GM12878 (cell line): ENCODE results near the gene STK10. TPM values are rescaled to one million over a fixed set of nuclear protein-coding genes. Genes with fewer than 3 reads are reported as not detected.

ENCODE experiments used
- ATAC-seq: fragments of 200-7000 bp; cut with Tn5 transposase; 3 replicates; pipeline ENCODE4 v1.9.1; 2020; ENCODE audit warnings: mild to moderate bottlenecking, moderate library complexity
- BruUV-seq: library from RNA; stranded (reverse); fragments of 400-500 nt; replicated peaks from 2 replicates; lab custom pipeline; 2021; lab: Mats Ljungman, UMichigan
- CTCF ChIA-PET: fragments of 300-600 bp; sonication (Branson Sonifier 250); formaldehyde crosslinking; extraction: SDS; loops from one replicate; lab custom pipeline; 2021; ENCODE audit warnings: inconsistent platforms; lab: Yijun Ruan, JAX
- POLR2A ChIA-PET: fragments of 350-600 bp; formaldehyde crosslinking; extraction: SDS; loops from one replicate; lab custom pipeline; 2021; ENCODE audit warnings: inconsistent platforms; lab: Charles Lee
- RAD21 ChIA-PET: fragments of 300-600 bp; sonication (Branson Sonifier 250); formaldehyde crosslinking; loops from one replicate; lab custom pipeline; 2023; ENCODE audit warnings: antibody characterized with exemption; ENCODE audit not compliant: unreplicated experiment; lab: Charles Lee
- SMC1A ChIA-PET: fragments of 300-600 bp; sonication (Branson Sonifier 250); formaldehyde crosslinking; loops from one replicate; lab custom pipeline; 2023; ENCODE audit not compliant: unreplicated experiment, uncharacterized antibody; lab: Charles Lee
- DNase-seq: peaks from one replicate; pipeline ENCODE4 v3.0.0-alpha.2; 2011; ENCODE audit warnings: low read depth, low spot score
- FAIRE-seq: peaks from 3 replicates; lab custom pipeline; 2011; peaks lifted over from hg19 to GRCh38; lab: Jason Lieb, UNC
- H2AFZ ChIP-seq: 2 replicates; pipeline ENCODE4 v1.6.0; 2011; ENCODE audit warnings: low read depth, low read length, control low read depth; ENCODE audit not compliant: control insufficient read depth
- H3K27ac ChIP-seq: 2 replicates; pipeline ENCODE4 v1.5.1; 2011; ENCODE audit warnings: control low read depth; ENCODE audit not compliant: control insufficient read depth, insufficient read depth
- H3K27me3 ChIP-seq, 2 experiments: replicated peaks in 1 of 2; 2 replicates each; pipeline versions ENCODE4 v1.6.0 to v1.6.1; 2011; ENCODE audit warnings: low read length in 1 of 2; ENCODE audit not compliant: control insufficient read depth in 2 of 2, insufficient read depth in 2 of 2
- H3K36me3 ChIP-seq, 2 experiments: 2 replicates each; pipeline ENCODE4 v1.5.1; 2011; ENCODE audit warnings: low read length in 1 of 2; ENCODE audit not compliant: control insufficient read depth in 2 of 2, insufficient read depth in 2 of 2
- H3K4me1 ChIP-seq: 2 replicates; pipeline ENCODE4 v1.6.1; 2011; ENCODE audit warnings: mild to moderate bottlenecking, low read length, moderate library complexity, mixed read lengths; ENCODE audit not compliant: control insufficient read depth, insufficient read depth
- H3K4me2 ChIP-seq: 2 replicates; pipeline ENCODE4 v1.6.0; 2011; ENCODE audit warnings: control low read depth; ENCODE audit not compliant: control insufficient read depth, insufficient read depth
- H3K4me3 ChIP-seq: fragments of 200-600 bp; sonication (generic); 2 replicates; pipeline ENCODE4 v1.5.1; 2016
- H3K79me2 ChIP-seq: 2 replicates; pipeline ENCODE4 v1.6.0; 2011; ENCODE audit warnings: low read length; ENCODE audit not compliant: control insufficient read depth, insufficient read depth
- H3K9ac ChIP-seq: 2 replicates; pipeline ENCODE4 v1.8.0; 2011; ENCODE audit warnings: low read length, control low read depth, mixed read lengths; ENCODE audit not compliant: control insufficient read depth, insufficient read depth
- H3K9me3 ChIP-seq: replicated peaks from 3 replicates; pipeline ENCODE4 v1.5.1; 2011; ENCODE audit warnings: mild to moderate bottlenecking, low read length; ENCODE audit not compliant: control insufficient read depth, insufficient read depth
- H4K20me1 ChIP-seq: 2 replicates; pipeline ENCODE4 v1.6.0; 2011; ENCODE audit not compliant: control insufficient read depth, insufficient read depth
- CHD4 ChIP-seq: fragments of 200-600 bp; sonication (generic); IDR thresholded peaks from 2 replicates; pipeline ENCODE4 v1.6.1; 2016; ENCODE audit warnings: mild to moderate bottlenecking
- DPF2 ChIP-seq: fragments of 450-650 bp; IDR thresholded peaks from 2 replicates; pipeline ENCODE4 v1.6.1; 2017; ENCODE audit warnings: mild to moderate bottlenecking
- MEF2B ChIP-seq: fragments of 450-650 bp; IDR thresholded peaks from 2 replicates; pipeline ENCODE4 v1.6.1; 2018; ENCODE audit warnings: mild to moderate bottlenecking, moderate library complexity; ENCODE audit not compliant: partially characterized antibody, poor library complexity, severe bottlenecking
- NR2C1 ChIP-seq: fragments of 450-650 bp; IDR thresholded peaks from 2 replicates; pipeline ENCODE4 v1.6.1; 2017; ENCODE audit warnings: antibody characterized with exemption, mild to moderate bottlenecking, moderate library complexity
- PAX5 ChIP-seq: IDR thresholded peaks from 2 replicates; pipeline ENCODE4 v1.6.1; 2011; ENCODE audit warnings: low read depth, low read length, borderline replicate concordance
- RAD51 ChIP-seq: fragments of 450-650 bp; IDR thresholded peaks from 2 replicates; pipeline ENCODE4 v1.6.1; 2016; ENCODE audit warnings: moderate library complexity, mild to moderate bottlenecking, inconsistent platforms
- RFX5 ChIP-seq: IDR thresholded peaks from 2 replicates; pipeline ENCODE4 v1.6.1; 2011; ENCODE audit warnings: low read depth, low read length, improper control_type of control experiment
- RUNX3 ChIP-seq: IDR thresholded peaks from 2 replicates; pipeline ENCODE4 v1.6.1; 2012; ENCODE audit warnings: low read length, inconsistent platforms
- TARDBP ChIP-seq: IDR thresholded peaks from 2 replicates; pipeline ENCODE4 v1.6.1; 2016; ENCODE audit warnings: borderline replicate concordance
- TBL1XR1 ChIP-seq: IDR thresholded peaks from 2 replicates; pipeline ENCODE4 v1.6.1; 2012; ENCODE audit warnings: low read depth, low read length, improper control_type of control experiment
- WRNIP1 ChIP-seq: IDR thresholded peaks from 2 replicates; pipeline ENCODE4 v1.6.1; 2011; ENCODE audit warnings: low read depth, low read length, improper control_type of control experiment, borderline replicate concordance
- ZNF384 ChIP-seq: IDR thresholded peaks from 2 replicates; pipeline ENCODE4 v1.6.1; 2012; ENCODE audit warnings: low read depth, mild to moderate bottlenecking, low read length, improper control_type of control experiment, borderline replicate concordance
- ZZZ3 ChIP-seq: IDR thresholded peaks from 2 replicates; pipeline ENCODE4 v1.6.1; 2011; ENCODE audit warnings: low read depth; ENCODE audit not compliant: control insufficient read depth, insufficient read length
- WGBS: methylation state at CpG from one replicate; pipeline ENCODE4 v1.1.6; 2016; ENCODE audit warnings: low lambda C conversion rate; ENCODE audit not compliant: insufficient replicate concordance, insufficient coverage; ENCODE audit errors: missing lambda C conversion rate; 5-methylcytosine and 5-hydroxymethylcytosine counted together
- in situ Hi-C: fragments of 300-500 bp; cut with MboI; formaldehyde crosslinking; loops from 9 replicates; pipeline ENCODE4 v1.14.3; 2018; ENCODE audit warnings: mixed read lengths
- intact Hi-C: fragments of 100-400 bp; cut with micrococcal nuclease; formaldehyde crosslinking; loops from one replicate; pipeline ENCODE4 v1.14.2; 2022; ENCODE audit not compliant: unreplicated experiment
- polyA plus RNA-seq, 11 experiments: library from polyadenylated mRNA; depleted of rRNA in 4 of 11; unstranded in 6 of 11; stranded (reverse) in 5 of 11; fragments of >200 nt; fragmentation: Nextera tagmentation in 4 of 11; fragmentation: Illumina TruSeq in 1 of 11; extraction: Ambion mirVana in 4 of 11; extraction: Trizol in 1 of 11; gene quantifications; 1 replicate in 1 of 11; 2 replicates in 10 of 11; pipeline versions ENCODE4 v1.2.1 to v1.2.3, GENCODE V29; 2011 to 2016; ENCODE audit warnings: inconsistent platforms in 2 of 11, missing spikeins in 2 of 11, low read depth in 1 of 11
- total RNA-seq, 4 experiments: library from RNA; depleted of rRNA in 3 of 4; stranded (reverse); fragments of >200 nt in 3 of 4; fragmentation: Illumina TruSeq in 1 of 4; extraction: Trizol in 1 of 4; gene quantifications; 2 replicates each; pipeline versions ENCODE4 v1.2.1 to v1.2.3, GENCODE V29; 2013 to 2021
- TF ChIP-seq, protein P1 (sequence below): IDR thresholded peaks from 2 replicates; pipeline ENCODE4 v1.6.1; 2012; ENCODE audit warnings: low read depth, low read length, improper control_type of control experiment
- TF ChIP-seq, protein P2 (sequence below): fragments of 450-650 bp; conservative IDR thresholded peaks from 2 replicates; pipeline ENCODE4 v1.6.1; 2017; ENCODE audit warnings: mild to moderate bottlenecking, moderate library complexity

Gene STK10
- total and polyA plus RNA-seq, 10 of the 15 experiments (the other 5 are each of a cell fraction or from before 2014, with no cell fraction given): 14.2 to 96.4 (median 50.6) TPM

DNA sequence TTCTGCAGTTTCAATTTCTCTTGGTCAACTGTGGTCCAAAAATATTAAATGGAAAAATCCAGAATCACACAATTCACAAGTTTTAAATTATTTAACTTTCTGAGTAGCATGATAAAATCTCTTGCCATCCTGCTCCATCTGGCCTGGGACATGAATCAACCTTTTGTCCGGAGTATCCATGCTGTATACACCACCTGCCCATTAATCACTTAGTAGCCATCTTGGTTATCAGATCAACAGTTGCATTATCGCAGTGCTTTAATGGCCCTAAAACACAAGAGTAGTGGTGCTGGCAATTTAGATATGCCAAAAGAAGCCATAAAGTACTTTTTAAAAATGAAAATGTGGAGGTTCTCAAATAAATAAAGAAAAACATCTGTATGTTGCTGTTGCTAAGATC lies 31.3 kb upstream of the STK10 start (continued):
- no peak for TF ChIP-seq RUNX3
- TF ChIP-seq, protein P1, sequence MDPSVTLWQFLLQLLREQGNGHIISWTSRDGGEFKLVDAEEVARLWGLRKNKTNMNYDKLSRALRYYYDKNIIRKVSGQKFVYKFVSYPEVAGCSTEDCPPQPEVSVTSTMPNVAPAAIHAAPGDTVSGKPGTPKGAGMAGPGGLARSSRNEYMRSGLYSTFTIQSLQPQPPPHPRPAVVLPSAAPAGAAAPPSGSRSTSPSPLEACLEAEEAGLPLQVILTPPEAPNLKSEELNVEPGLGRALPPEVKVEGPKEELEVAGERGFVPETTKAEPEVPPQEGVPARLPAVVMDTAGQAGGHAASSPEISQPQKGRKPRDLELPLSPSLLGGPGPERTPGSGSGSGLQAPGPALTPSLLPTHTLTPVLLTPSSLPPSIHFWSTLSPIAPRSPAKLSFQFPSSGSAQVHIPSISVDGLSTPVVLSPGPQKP: no peak

DNA sequence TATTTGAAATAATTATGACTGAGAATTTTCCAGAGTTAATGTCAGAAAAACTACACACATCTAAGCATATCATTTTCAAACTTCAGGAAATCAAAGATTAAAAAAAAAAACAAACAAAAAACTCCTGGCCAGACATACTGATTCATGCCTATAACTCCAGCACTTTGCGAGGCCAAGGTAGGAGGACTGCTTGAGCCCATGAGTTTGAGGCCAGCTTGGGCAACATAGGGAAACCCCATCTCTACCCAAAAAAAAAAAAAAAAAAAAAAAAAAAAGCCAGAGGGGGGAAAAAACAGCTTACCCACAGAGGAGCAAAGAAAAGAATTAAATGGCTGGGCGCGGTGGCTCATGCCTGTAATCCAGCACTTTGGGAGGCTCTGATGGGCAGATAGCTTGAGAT lies 28.3 kb upstream of the STK10 start:
- Histone ChIP-seq H3K79me2 (peaks cover 16% of the 10 kb centered on the region), H4K20me1 (no peaks in the 10 kb centered on the region), H3K4me3 (no peak overlapping the region), H3K27me3 (no peaks in the 10 kb centered on the region), H3K4me1 (no peaks in the 10 kb centered on the region), H3K4me2 (no peak overlapping the region), H3K36me3 (peaks cover 0 to 13% of the 10 kb centered on the region in 2 experiments), H3K27ac (no peak overlapping the region), H3K9ac (no peak overlapping the region), H3K9me3 (peaks cover 5% of the 10 kb centered on the region; the same call in 2 of the 3 replicates), H2AFZ (no peak overlapping the region)
- ChIA-PET POLR2A (interaction anchor here (0.5 to 0.7 kb wide), 3 partner anchors 10 to 860 kb away, joined by 3 to 8 read pairs (median 3); no protein-coding TSS in a partner anchor), SMC1A (no interaction called here), RAD21 (no interaction called here), CTCF (no interaction called here)
- in situ Hi-C loops (no loop called here), intact Hi-C loops (no loop called here)
- BruUV-seq: no TSS peak
- no peak for FAIRE-seq
- DNase-seq: no peak
- no peak for ATAC-seq
- no peak for TF ChIP-seq RFX5
- no peak for TF ChIP-seq TARDBP
- 92% methylated on average over 3 of the region's 3 CpGs for WGBS

DNA sequence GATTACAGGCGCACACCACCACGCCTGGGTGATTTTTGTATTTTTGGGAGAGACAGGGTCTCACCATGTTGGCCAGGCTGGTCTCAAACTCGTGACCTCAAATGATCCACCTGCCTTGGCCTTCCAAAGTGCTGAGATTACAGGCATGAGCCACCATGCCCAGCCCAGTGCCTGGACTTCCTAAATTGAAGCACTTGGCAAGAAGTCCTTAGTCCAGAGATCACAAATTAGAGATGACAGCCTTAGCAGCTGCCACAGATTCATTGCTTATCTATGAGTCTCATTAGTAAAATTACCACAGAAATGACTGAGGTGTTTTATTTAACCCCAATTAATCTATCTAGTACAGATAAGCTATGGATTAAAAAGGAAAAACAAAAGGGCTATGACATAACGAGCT lies 25.1 kb upstream of the STK10 start:
- H3K4me2 ChIP-seq: no peak overlapping the region
- DNase-seq (no peak), ATAC-seq (no peak), FAIRE-seq (no peak)
- RAD21 ChIA-PET: no interaction called here
- peaks cover 12% of the 10 kb centered on the region for H3K79me2 ChIP-seq
- H3K4me3 ChIP-seq: no peak overlapping the region
- CTCF ChIA-PET: interaction anchor here (0.6 to 1.6 kb wide), 3 partner anchors 10 to 166 kb away, joined by 3 to 4 read pairs (median 3); no protein-coding TSS in a partner anchor
- no peaks in the 10 kb centered on the region for H4K20me1 ChIP-seq
- intact Hi-C loops (no loop called here), in situ Hi-C loops (no loop called here)
- no peaks in the 10 kb centered on the region for H3K27me3 ChIP-seq
- WGBS: 93% methylated on average over 4 of the region's 4 CpGs
- H3K36me3 ChIP-seq: peaks cover 0 to 21% of the 10 kb centered on the region in 2 experiments
- POLR2A ChIA-PET: interaction anchor here (0.6 kb wide), 1 partner anchor 11 kb away, joined by 5 read pairs; no protein-coding TSS in a partner anchor
- no TSS peak for BruUV-seq
- H3K4me1 ChIP-seq: no peaks in the 10 kb centered on the region
- H3K9me3 ChIP-seq: no peaks in the 10 kb centered on the region; the same call in 2 of the 3 replicates
- SMC1A ChIA-PET: interaction anchor here (1.1 to 1.2 kb wide), 2 partner anchors 16 to 49 kb away, joined by 3 to 4 read pairs; no protein-coding TSS in a partner anchor
- no peak overlapping the region for H3K9ac ChIP-seq
- no peak overlapping the region for H3K27ac ChIP-seq
- H2AFZ ChIP-seq: no peak overlapping the region
- TF ChIP-seq MEF2B: no peak
- TF ChIP-seq DPF2: no peak
- no peak for TF ChIP-seq ZNF384
- no peak for TF ChIP-seq ZZZ3
- TF ChIP-seq, protein P2, sequence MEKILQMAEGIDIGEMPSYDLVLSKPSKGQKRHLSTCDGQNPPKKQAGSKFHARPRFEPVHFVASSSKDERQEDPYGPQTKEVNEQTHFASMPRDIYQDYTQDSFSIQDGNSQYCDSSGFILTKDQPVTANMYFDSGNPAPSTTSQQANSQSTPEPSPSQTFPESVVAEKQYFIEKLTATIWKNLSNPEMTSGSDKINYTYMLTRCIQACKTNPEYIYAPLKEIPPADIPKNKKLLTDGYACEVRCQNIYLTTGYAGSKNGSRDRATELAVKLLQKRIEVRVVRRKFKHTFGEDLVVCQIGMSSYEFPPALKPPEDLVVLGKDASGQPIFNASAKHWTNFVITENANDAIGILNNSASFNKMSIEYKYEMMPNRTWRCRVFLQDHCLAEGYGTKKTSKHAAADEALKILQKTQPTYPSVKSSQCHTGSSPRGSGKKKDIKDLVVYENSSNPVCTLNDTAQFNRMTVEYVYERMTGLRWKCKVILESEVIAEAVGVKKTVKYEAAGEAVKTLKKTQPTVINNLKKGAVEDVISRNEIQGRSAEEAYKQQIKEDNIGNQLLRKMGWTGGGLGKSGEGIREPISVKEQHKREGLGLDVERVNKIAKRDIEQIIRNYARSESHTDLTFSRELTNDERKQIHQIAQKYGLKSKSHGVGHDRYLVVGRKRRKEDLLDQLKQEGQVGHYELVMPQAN: no peak
- no peak for TF ChIP-seq RAD51
- TF ChIP-seq NR2C1: no peak
- no peak for TF ChIP-seq TBL1XR1
- no peak for TF ChIP-seq WRNIP1
- TF ChIP-seq CHD4: no peak
- no peak for TF ChIP-seq PAX5
